ENCODE data around the gene BICRAL. TPM values are rescaled to one million over a fixed set of nuclear protein-coding genes. Genes with fewer than 3 reads are reported as not detected.

The BICRAL gene
- total and polyA plus RNA-seq, 7 donors: 4.6 to 18.5 (median 13.6) TPM

- no peak for DNase-seq
- H3K4me1 ChIP-seq: peaks cover 0 to 12% (median 7%) of the 10 kb centered on the region in 4 donors
- no peaks in the 10 kb centered on the region for H3K36me3 ChIP-seq
- 73 to 86% methylated on average over 5 of the region's 5 CpGs for WGBS, 2 donors
- peaks cover 4 to 16% (median 7%) of the 10 kb centered on the region in 3 donors for H3K27me3 ChIP-seq
- TF ChIP-seq CTCF (IDR thresholded peaks at IDR 0.05) (no peak), EP300 (IDR thresholded peaks at IDR 0.05) (no peak), POLR2A (IDR thresholded peaks at IDR 0.05) (no peak), POLR2AphosphoS5 (IDR thresholded peaks at IDR 0.05) (no peak)
- H3K27ac ChIP-seq: no peak overlapping the region
- no peak overlapping the region for H3K4me3 ChIP-seq
- H3K9me3 ChIP-seq: no peaks in the 10 kb centered on the region
- intact Hi-C loops (cut with DNase I): no loop called here
These were observed 125.5 kb downstream of the BICRAL start for GRCh38 chr6:42907336-42907735.

GRCh38 chr6:42909835-42910234 is 128.0 kb downstream of the BICRAL start:
- Histone ChIP-seq H3K36me3 (no peaks in the 10 kb centered on the region), H3K27ac (no peak overlapping the region), H3K4me1 (peaks cover 0 to 12% (median 7%) of the 10 kb centered on the region in 4 donors), H3K27me3 (peaks cover 4 to 27% (median 7%) of the 10 kb centered on the region in 3 donors), H3K4me3 (no peak overlapping the region), H3K9me3 (no peaks in the 10 kb centered on the region)
- WGBS, 2 donors: 76 to 87% methylated on average over 10 of the region's 10 CpGs
- intact Hi-C loops (cut with DNase I): no loop called here
- no peak for DNase-seq
- TF ChIP-seq CTCF (IDR thresholded peaks at IDR 0.05) (no peak), POLR2A (IDR thresholded peaks at IDR 0.05) (no peak), EP300 (IDR thresholded peaks at IDR 0.05) (no peak), POLR2AphosphoS5 (IDR thresholded peaks at IDR 0.05) (no peak)

GRCh38 chr6:42911171-42912021 is 129.5 kb downstream of the BICRAL start:
- no peaks in the 10 kb centered on the region for H3K9me3 ChIP-seq
- intact Hi-C loops (cut with DNase I): no loop called here
- TF ChIP-seq EP300 (IDR thresholded peaks at IDR 0.05) (no peak), CTCF (IDR thresholded peaks at IDR 0.05) (no peak), POLR2A (IDR thresholded peaks at IDR 0.05) (no peak), POLR2AphosphoS5 (IDR thresholded peaks at IDR 0.05) (no peak)
- DNase-seq: no peak
- WGBS, 2 donors: 19 to 33% methylated on average over 49 of the region's 49 CpGs
- H3K27me3 ChIP-seq: peaks cover 4 to 27% (median 7%) of the 10 kb centered on the region in 3 donors
- H3K36me3 ChIP-seq: no peaks in the 10 kb centered on the region
- H3K27ac ChIP-seq: no peak overlapping the region
- H3K4me1 ChIP-seq: peaks cover 0 to 12% (median 7%) of the 10 kb centered on the region in 4 donors
- peak overlapping the region in 2 of 4 donors; percentile 30 to 42 for H3K4me3 ChIP-seq

- intact Hi-C loops (cut with DNase I): no loop called here
- Histone ChIP-seq H3K9me3 (no peaks in the 10 kb centered on the region), H3K27me3 (peaks cover 4 to 27% (median 7%) of the 10 kb centered on the region in 3 donors), H3K4me3 (no peak overlapping the region), H3K36me3 (no peaks in the 10 kb centered on the region), H3K27ac (no peak overlapping the region), H3K4me1 (peaks cover 0 to 12% (median 7%) of the 10 kb centered on the region in 4 donors)
- TF ChIP-seq POLR2A (IDR thresholded peaks at IDR 0.05) (no peak), POLR2AphosphoS5 (IDR thresholded peaks at IDR 0.05) (no peak), EP300 (IDR thresholded peaks at IDR 0.05) (no peak), CTCF (IDR thresholded peaks at IDR 0.05) (no peak)
- no peak for DNase-seq
- 64 to 82% methylated on average over 4 of the region's 4 CpGs for WGBS, 2 donors
These were observed 132.7 kb downstream of the BICRAL start for GRCh38 chr6:42914546-42914945.
